OCI-LY7 (cell line): ENCODE measurements around the gene TREML1. TPM values are rescaled to one million over a fixed set of nuclear protein-coding genes. Genes with fewer than 3 reads are reported as not detected.

Experiments
- BruUV-seq: library from RNA; stranded (reverse); fragments of 400-500 nt; replicated peaks from 2 replicates; lab custom pipeline; 2021; lab: Mats Ljungman, UMichigan
- CTCF ChIA-PET: fragments of 300-600 bp; sonication (Branson Sonifier 250); formaldehyde crosslinking; loops from one replicate; lab custom pipeline; 2022; ENCODE audit warnings: antibody characterized with exemption; ENCODE audit not compliant: unreplicated experiment; lab: Charles Lee
- POLR2A ChIA-PET: fragments of 300-600 bp; sonication (Branson Sonifier 250); formaldehyde crosslinking; loops from one replicate; lab custom pipeline; 2022; ENCODE audit warnings: antibody characterized with exemption; lab: Charles Lee
- DNase-seq: peaks from one replicate; pipeline ENCODE4 v3.0.0-alpha.2; 2015; ENCODE audit warnings: low spot score
- H2AFZ ChIP-seq: fragments of 200-600 bp; sonication (generic), shearing (Covaris generic); 2 replicates; pipeline ENCODE4 v1.6.1; 2014; ENCODE audit warnings: mild to moderate bottlenecking, antibody characterized with exemption, low read length, moderate library complexity
- H3K27ac ChIP-seq: fragments of 200-600 bp; sonication (generic); 2 replicates; pipeline ENCODE4 v1.5.1; 2014; ENCODE audit warnings: mixed run types, low read depth, mild to moderate bottlenecking, moderate library complexity, low read length, inconsistent platforms; ENCODE audit not compliant: poor library complexity, severe bottlenecking
- H3K36me3 ChIP-seq: fragments of 200-600 bp; sonication (generic); 2 replicates; pipeline ENCODE4 v1.6.1; 2014; ENCODE audit warnings: mild to moderate bottlenecking, antibody characterized with exemption, low read length, moderate library complexity, mixed read lengths; ENCODE audit not compliant: insufficient read depth
- H3K4me1 ChIP-seq: fragments of 200-600 bp; sonication (generic); 2 replicates; pipeline ENCODE4 v1.5.1; 2014; ENCODE audit warnings: mild to moderate bottlenecking, low read length; ENCODE audit not compliant: insufficient read depth, poor library complexity, severe bottlenecking
- H3K4me2 ChIP-seq: fragments of 200-600 bp; sonication (generic); 2 replicates; pipeline ENCODE4 v1.6.1; 2014; ENCODE audit warnings: mild to moderate bottlenecking, low read length
- H3K4me3 ChIP-seq: fragments of 200-600 bp; sonication (generic); 2 replicates; pipeline ENCODE4 v1.5.1; 2014; ENCODE audit warnings: mild to moderate bottlenecking, low read depth, low read length; ENCODE audit not compliant: poor library complexity, severe bottlenecking
- H3K79me2 ChIP-seq: fragments of 200-600 bp; sonication (generic); 2 replicates; pipeline ENCODE4 v1.6.1; 2016; ENCODE audit warnings: low read depth, mild to moderate bottlenecking, low read length, moderate library complexity, mixed read lengths; ENCODE audit not compliant: insufficient read depth
- H3K9me2 ChIP-seq: fragments of 200-600 bp; sonication (generic); 2 replicates; pipeline ENCODE4 v1.6.1; 2016; ENCODE audit warnings: mild to moderate bottlenecking, low read length, mixed read lengths; ENCODE audit not compliant: insufficient read depth
- H3K9me3 ChIP-seq: fragments of 200-600 bp; sonication (generic); 2 replicates; pipeline ENCODE4 v1.6.1; 2014; ENCODE audit warnings: mild to moderate bottlenecking, mixed run types, low read length, mixed read lengths
- H4K20me1 ChIP-seq: fragments of 200-600 bp; sonication (generic); 2 replicates; pipeline ENCODE4 v1.6.1; 2014; ENCODE audit warnings: mild to moderate bottlenecking, antibody characterized with exemption, low read length, moderate library complexity, mixed read lengths; ENCODE audit not compliant: insufficient read depth
- CTCF ChIP-seq: fragments of 200-600 bp; sonication (generic); conservative IDR thresholded peaks from 2 replicates; pipeline ENCODE4 v1.5.1; 2014; ENCODE audit warnings: mild to moderate bottlenecking, antibody characterized with exemption, low read length, moderate library complexity, mixed read lengths
- EZH2phosphoT487 ChIP-seq: fragments of 200-600 bp; sonication (generic); IDR thresholded peaks from 2 replicates; pipeline ENCODE4 v1.6.1; 2018; ENCODE audit warnings: low read depth, borderline replicate concordance, mild to moderate bottlenecking, mixed run types, antibody characterized with exemption, low read length, moderate library complexity, mixed read lengths
- intact Hi-C: fragments of 100-400 bp; cut with micrococcal nuclease; formaldehyde crosslinking; loops from one replicate; pipeline ENCODE4 v1.10.0; 2022; ENCODE audit not compliant: unreplicated experiment
- total RNA-seq, 2 experiments: library from RNA; depleted of rRNA in 1 of 2; stranded (reverse); fragments of >200 nt in 1 of 2; shearing (Covaris generic) in 1 of 2; gene quantifications; 2 replicates each; pipeline ENCODE4 v1.2.3, GENCODE V29; 2014 to 2022

The TREML1 gene
- total RNA-seq, 2 experiments from 2014 or later: not detected

GRCh38 chr6:41125282-41125681 is 28.9 kb downstream of the TREML1 start:
- H3K36me3 ChIP-seq: peaks cover 15% of the 10 kb centered on the region; the same call in 1 of the 2 replicates
- no peaks in the 10 kb centered on the region for H3K79me2 ChIP-seq
- no peaks in the 10 kb centered on the region for H3K9me2 ChIP-seq
- TF ChIP-seq EZH2phosphoT487 (no peak), CTCF (no peak)
- no peak overlapping the region for H2AFZ ChIP-seq
- CTCF ChIA-PET: no interaction called here
- DNase-seq: no peak
- no peak overlapping the region for H3K4me2 ChIP-seq
- H4K20me1 ChIP-seq: no peaks in the 10 kb centered on the region
- POLR2A ChIA-PET: interaction anchor here (0.5 to 1.4 kb wide), 2 partner anchors 40 to 57 kb away, joined by 3 to 4 read pairs; no protein-coding TSS in a partner anchor
- no peak overlapping the region for H3K4me3 ChIP-seq
- H3K9me3 ChIP-seq: no peaks in the 10 kb centered on the region
- intact Hi-C loops: no loop called here
- no peaks in the 10 kb centered on the region for H3K4me1 ChIP-seq
- no peak overlapping the region for H3K27ac ChIP-seq
- BruUV-seq: no TSS peak

DNA sequence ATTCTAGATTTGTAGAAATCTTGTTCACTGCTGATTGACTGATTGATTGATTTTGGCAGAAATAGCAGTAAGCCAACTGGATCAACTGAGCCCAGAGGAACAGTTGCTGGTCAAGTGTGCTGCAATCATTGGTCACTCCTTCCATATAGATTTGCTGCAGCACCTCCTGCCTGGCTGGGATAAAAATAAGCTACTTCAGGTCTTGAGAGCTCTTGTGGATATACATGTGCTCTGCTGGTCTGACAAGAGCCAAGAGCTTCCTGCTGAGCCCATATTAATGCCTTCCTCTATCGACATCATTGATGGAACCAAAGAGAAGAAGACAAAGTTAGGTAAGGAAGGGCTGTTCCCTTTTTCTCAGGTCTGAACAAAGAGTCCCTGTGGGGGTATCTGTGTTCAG is 31.2 kb downstream of the TREML1 start:
- BruUV-seq: no TSS peak
- ChIA-PET POLR2A (interaction anchor here (0.8 kb wide), 1 partner anchor 15 kb away, joined by 3 read pairs; no protein-coding TSS in a partner anchor), CTCF (no interaction called here)
- no peaks in the 10 kb centered on the region for H3K4me1 ChIP-seq
- no peaks in the 10 kb centered on the region for H3K9me2 ChIP-seq
- no peaks in the 10 kb centered on the region for H4K20me1 ChIP-seq
- no peak overlapping the region for H2AFZ ChIP-seq
- peaks cover 15% of the 10 kb centered on the region; the same call in 1 of the 2 replicates for H3K36me3 ChIP-seq
- no peak for DNase-seq
- no peak overlapping the region for H3K4me3 ChIP-seq
- H3K27ac ChIP-seq: no peak overlapping the region
- H3K79me2 ChIP-seq: no peaks in the 10 kb centered on the region
- H3K4me2 ChIP-seq: no peak overlapping the region
- no peaks in the 10 kb centered on the region for H3K9me3 ChIP-seq
- TF ChIP-seq CTCF: no peak
- no peak for TF ChIP-seq EZH2phosphoT487
- intact Hi-C loops: no loop called here

DNA sequence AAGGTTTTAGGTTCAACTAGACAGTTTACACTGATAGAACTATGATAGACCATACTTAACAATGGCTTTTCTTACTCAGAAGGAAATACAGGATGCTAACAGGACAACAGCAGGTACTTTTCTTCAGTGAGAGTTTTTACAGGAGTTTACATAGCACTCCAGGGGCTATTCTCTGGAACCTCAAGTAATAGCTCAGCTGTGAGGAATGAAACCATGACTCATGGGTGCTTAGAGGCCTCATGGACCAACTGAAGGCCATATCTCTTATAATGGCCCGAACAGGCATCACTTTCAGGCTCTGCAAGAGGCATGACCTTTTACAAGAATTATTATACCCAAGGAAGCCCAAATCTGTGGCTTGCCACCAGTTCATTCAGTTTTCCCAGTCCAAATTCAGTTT is 31.8 kb downstream of the TREML1 start:
- H4K20me1 ChIP-seq: no peaks in the 10 kb centered on the region
- H3K4me2 ChIP-seq: no peak overlapping the region
- no peak overlapping the region for H2AFZ ChIP-seq
- H3K4me1 ChIP-seq: no peaks in the 10 kb centered on the region
- H3K36me3 ChIP-seq: peaks cover 15% of the 10 kb centered on the region; the same call in 1 of the 2 replicates
- CTCF ChIA-PET: no interaction called here
- no peak overlapping the region for H3K4me3 ChIP-seq
- no peak overlapping the region for H3K27ac ChIP-seq
- TF ChIP-seq EZH2phosphoT487: no peak
- no peak for TF ChIP-seq CTCF
- no TSS peak for BruUV-seq
- intact Hi-C loops: no loop called here
- no peak for DNase-seq
- no peaks in the 10 kb centered on the region for H3K79me2 ChIP-seq
- no peaks in the 10 kb centered on the region for H3K9me3 ChIP-seq
- POLR2A ChIA-PET: interaction anchor here (0.8 kb wide), 1 partner anchor 14 kb away, joined by 3 read pairs; no protein-coding TSS in a partner anchor
- no peaks in the 10 kb centered on the region for H3K9me2 ChIP-seq
